Activated CD4-positive, alpha-beta T cell treated with anti-CD3 and anti-CD28 coated beads for 1 hour (primary cell): Measurements from ENCODE around the gene RSU1.

ENCODE experiments used
- DNase-seq: peaks from one replicate; pipeline ENCODE4 v3.0.0-alpha.2; 2020

The RSU1 gene

GRCh38 chr10:16653224-16653623 lies 164.0 kb downstream of the RSU1 start:
- no peak for DNase-seq

DNA sequence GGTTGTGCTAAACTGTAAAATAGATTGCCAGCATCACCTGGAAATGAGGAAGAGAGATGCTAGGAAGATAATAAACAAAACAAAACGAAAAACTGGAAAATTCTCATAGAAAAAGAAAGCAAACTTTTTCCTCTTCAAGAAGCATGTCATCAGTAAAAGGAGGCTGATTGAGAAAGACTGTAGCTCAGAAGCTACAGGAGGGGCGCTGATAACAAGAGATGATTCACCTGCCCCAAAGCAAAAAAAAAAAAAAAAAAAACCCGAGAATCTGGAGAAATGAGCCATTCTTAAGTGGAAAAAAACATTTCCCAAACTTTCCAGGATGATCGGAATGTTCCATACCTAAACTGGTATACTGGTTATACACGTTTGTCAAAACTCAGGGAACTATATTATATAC lies 165.1 kb downstream of the RSU1 start:
- DNase-seq, result no peak

GRCh38 chr10:16649757-16650156 lies 167.5 kb downstream of the RSU1 start:
- DNase-seq, result no peak

DNA sequence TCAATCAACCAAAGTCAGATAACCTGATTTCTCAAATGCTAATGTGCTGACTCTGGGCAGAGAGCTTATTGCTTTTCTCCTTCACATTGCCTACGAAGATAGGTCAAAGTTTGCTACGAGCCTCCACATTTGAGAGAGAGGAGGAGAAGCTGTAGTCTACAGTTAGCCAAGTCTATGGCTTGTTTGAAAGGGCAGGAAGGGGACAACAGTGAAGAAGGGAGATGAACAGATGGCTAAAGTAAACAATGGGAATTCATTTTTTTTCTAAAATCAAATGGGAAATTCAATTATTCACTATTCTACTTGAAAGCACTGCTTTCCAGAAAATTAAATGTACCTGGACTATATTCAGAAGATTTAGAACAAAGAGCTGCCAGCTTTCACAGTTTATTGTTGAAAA lies 168.9 kb downstream of the RSU1 start:
- DNase-seq, result no peak

- no peak for DNase-seq
Measured at GRCh38 chr10:16646181-16647059, 170.8 kb downstream of the RSU1 start.

DNA sequence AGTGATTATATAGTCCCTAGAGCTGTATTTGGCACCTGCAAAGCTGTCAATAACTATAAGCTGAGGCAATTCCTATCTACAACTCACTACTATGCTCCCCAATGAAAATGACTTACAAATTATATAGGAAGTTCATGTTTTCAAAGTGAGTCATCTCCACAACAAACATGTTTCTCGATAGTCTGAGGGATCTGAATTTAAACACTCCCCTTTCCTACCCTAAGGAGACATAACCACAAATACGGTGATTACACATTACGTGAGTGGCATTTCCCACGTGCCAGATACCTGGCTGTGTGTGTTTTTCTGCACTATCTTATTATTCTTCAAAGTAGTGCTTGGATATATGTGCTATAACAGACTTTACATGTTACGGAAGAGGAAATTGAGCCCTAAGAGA lies 173.1 kb downstream of the RSU1 start:
- no peak for DNase-seq

GRCh38 chr10:16643502-16643901 lies 173.7 kb downstream of the RSU1 start:
- no peak for DNase-seq

GRCh38 chr10:16640153-16640552 lies 177.1 kb downstream of the RSU1 start:
- no peak for DNase-seq

DNA sequence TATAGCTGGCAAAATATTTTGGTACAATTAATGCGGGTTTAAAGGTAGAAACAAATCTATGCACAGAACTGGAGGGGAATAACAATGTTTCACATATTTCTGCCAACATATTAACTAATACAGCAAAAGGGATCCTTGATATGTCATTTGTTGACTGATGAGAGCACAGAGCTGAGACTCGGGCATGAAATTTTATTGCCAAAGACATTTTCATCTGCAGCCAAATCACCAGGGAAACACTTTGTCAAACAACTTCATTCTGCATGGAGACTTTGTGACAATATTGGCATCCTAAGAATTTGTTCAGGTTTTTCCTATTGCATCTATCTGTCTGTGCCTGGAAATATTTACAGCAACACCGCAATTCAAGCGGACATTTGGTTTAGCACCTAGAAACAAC lies 177.8 kb downstream of the RSU1 start:
- DNase-seq, result no peak

DNA sequence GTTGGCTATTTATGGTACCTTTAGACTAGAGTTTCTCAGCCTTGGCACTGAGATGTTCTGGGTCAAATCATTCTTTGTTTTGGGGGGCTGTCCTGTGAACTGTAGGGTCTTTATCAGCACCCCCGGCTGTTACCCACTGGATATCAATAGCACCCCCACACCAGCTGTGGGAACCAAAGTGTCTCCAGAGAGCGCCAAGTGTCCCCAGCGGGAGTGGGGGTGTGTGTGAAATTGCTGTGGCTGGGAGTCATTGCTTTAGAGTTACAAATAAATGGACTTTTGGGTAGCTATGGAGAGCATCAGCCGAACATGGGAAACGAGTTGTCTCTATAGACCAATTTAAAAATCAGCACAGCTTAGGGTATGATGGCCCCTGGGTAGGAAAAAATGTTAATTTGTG lies 184.2 kb downstream of the RSU1 start:
- DNase-seq, result no peak

DNA sequence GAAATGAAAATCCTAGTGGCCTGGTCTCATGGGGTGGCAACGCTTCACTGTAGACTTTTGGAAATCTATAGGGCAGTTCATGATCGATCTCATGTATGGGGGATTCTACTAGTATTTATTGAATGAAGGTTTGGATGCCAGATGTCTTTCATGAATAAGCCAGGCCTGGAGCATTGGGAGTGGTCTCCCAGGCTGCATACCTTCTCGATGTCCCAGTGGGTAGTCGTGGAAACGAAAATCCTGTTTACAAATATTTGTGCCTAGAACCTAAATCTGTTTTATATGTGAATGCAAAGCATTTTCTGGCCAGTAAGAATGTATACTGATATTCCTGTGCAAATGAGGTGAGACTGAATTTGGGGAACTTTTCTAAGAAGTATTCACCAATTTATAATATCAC lies 190.5 kb downstream of the RSU1 start:
- no peak for DNase-seq

DNA sequence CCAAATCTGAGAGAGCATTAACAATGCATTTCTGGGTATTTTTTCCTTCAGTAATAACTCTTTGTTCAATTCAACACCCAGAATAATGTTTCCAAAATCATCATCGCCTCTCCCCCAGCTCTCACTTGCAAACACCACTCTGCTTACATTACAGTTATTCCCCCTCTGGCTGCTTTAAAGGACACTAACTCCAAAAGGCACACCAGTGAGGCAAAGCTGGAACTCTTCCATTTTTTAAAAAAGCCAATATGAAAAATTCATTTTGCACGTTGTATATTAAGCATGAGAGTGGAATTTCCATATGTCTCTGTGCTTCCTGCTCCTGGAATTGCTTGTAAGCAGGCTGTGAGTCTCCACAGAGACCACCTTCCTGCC lies 204.3 kb downstream of the RSU1 start:
- DNase-seq, result no peak

- no peak for DNase-seq
Measured at GRCh38 chr10:16612115-16612980, 204.9 kb downstream of the RSU1 start.

DNA sequence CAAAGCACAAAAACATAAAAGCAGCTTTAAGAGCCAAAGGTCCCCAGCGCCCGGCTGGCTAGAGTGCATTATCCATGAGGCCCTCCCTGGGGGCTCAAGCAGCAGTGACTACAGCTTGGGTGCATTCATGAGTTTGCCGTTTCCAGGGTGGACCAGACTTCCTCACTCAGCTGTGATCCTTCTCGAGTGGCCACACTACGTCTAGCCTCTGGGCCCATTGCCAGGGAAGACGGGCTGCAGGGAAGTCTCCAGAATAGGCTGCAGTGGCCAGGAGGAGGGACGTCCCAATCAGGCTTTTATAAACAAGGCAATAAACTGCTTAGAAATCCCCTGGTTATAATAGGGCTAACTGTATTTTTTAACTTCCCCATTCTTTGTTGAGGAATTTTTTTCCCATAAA lies 206.2 kb downstream of the RSU1 start:
- DNase-seq, result no peak

DNA sequence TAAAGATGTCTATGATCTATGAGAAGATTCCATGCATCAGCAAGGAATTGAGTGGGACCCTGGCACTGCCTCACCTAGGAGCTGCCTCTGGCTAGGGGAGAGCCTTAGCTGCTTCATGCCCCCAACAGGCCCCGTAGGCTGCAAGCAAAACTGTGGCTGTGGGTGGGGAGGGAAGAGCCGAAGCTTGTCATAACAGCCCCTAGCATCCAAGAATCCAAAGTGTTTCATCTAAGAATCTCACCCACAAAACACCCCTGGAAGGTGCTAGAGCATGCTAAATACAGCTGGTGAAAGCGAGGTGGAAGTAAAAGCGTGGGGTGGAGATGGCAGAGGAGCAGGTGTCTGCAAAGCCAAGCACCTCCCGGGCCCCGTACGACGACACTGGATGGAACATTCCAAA lies 208.0 kb downstream of the RSU1 start:
- no peak for DNase-seq

GRCh38 chr10:16606923-16607322 lies 210.3 kb downstream of the RSU1 start:
- no peak for DNase-seq

DNA sequence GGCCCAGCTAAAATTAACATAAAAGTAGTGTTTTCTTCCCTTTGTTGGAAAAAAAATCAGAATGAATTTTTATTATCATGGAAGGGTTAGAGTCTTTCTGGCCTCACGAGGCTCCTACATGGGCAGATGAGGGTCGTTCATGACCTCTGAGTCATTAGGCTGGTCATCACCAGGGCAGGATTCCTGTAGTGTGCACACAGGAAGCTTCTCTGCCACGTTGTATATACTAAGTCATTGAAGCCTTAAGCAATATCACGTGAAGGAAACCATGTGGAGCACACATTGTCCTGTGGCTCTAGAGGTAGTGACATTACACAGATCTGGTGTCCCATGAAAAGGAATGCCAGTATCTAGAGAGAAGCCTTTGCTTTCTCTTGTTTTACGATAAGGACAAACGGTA lies 210.8 kb downstream of the RSU1 start:
- no peak for DNase-seq

DNA sequence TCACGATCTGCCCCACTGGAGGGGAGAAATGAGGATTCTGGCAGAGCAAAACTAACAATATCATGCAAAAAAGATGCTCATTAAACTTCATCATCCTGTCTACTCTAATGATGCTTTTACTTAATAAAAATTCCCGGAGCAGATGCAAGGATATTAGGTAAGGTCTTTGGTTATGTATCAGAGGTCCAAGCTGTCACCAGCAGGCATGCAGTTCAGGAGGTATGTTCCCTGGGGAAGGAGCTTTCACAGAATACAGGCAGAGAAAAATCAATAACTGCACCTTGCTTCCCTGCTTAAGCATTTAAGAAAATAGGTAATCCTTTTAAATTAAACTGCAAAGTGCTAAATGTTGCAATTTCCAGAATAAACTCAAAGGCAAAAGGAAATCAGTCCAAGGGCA lies 213.9 kb downstream of the RSU1 start:
- DNase-seq, result no peak

- DNase-seq, result no peak
Measured at GRCh38 chr10:16602104-16602775, 215.0 kb downstream of the RSU1 start.

- no peak for DNase-seq
Measured at GRCh38 chr10:16599662-16600061, 217.6 kb downstream of the RSU1 start.

GRCh38 chr10:16597656-16598055 lies 219.6 kb downstream of the RSU1 start:
- no peak for DNase-seq

GRCh38 chr10:16592378-16592777 lies 224.8 kb downstream of the RSU1 start:
- no peak for DNase-seq

DNA sequence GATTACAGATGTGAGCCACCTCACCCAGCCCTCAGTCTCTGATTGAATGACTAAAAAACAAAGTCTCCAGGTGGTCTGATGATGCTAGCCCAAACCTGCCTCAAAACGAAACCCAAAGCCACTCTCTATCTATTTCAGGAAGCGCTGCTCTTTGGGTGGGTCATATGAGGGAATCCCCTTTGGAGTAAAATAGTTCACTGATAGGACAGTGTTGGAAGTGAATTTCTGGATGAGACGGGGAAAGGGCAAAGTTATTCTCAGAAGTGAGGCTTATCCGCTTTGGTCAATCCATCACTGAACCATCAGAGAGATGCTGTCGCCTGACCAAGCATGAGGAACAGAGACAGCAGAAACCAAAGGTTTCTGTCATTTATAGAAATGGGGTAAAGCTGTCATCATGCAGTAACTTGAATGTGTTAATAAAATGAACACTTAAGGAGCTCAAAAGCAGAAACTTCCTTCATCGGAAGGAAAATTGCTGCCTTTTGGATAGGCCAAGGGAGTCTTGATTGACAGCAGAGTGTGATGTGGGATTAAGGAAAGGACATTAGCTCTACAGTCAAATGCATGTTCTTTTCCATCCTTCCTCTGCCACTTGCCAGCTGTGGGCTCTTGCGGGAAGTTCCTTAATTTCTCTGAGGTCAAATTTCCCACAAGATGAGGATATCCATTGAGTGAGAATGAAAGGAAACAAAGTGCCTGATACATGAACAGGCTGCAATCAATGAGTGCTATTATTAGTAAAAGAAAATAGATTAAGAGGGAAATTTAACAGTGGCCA lies 230.7 kb downstream of the RSU1 start:
- no peak for DNase-seq
